Esophagus muscularis mucosa (tissue), 3 donors: ENCODE results near the gene CAMTA1.

Source experiments
- POLR2A ChIP-seq: fragments of 450-650 bp; IDR thresholded peaks from one replicate; pipeline ENCODE4 v1.6.1; 2017; ENCODE audit warnings: antibody characterized with exemption, moderate library complexity, mild to moderate bottlenecking, low read depth
- POLR2AphosphoS5 ChIP-seq, 2 donors: sonication (generic); formaldehyde crosslinking; IDR thresholded peaks; one replicate each; pipeline ENCODE4 v1.6.1; 2017; ENCODE audit warnings: antibody characterized with exemption in 2 of 2
- TF ChIP-seq, protein P1 (sequence below), 3 experiments: fragments of 200-600 bp in 2 of 3; fragments of 450-650 bp in 1 of 3; sonication (generic) in 2 of 3; IDR thresholded peaks; one replicate each; pipeline ENCODE4 v1.5.1; 2017 to 2019; ENCODE audit warnings: antibody characterized with exemption in 3 of 3, mild to moderate bottlenecking in 2 of 3, moderate library complexity in 1 of 3

DNA sequence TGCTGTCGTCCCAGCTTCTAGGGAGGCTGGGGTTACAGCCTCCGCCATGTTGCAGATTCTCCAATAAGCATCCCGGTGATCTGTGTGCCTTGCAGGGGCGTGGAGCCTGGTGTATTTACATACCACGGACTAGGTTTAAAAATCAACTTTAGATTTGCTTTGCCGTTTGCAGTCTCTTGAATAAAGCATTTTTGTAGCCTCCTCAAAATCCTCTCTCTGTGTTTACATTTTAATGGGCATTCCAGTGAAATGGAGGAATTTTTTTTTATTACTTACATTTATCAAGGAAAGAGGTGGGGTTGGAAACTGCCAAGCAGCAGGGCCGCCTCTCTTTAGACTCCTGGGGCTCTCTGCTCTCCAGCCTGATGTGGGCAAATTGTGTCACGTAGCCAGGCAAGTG, 548.4 kb downstream of the CAMTA1 start:
- TF ChIP-seq POLR2A (no peak), POLR2AphosphoS5 (IDR thresholded peaks at IDR 0.05) (no peak)
- TF ChIP-seq, protein P1, sequence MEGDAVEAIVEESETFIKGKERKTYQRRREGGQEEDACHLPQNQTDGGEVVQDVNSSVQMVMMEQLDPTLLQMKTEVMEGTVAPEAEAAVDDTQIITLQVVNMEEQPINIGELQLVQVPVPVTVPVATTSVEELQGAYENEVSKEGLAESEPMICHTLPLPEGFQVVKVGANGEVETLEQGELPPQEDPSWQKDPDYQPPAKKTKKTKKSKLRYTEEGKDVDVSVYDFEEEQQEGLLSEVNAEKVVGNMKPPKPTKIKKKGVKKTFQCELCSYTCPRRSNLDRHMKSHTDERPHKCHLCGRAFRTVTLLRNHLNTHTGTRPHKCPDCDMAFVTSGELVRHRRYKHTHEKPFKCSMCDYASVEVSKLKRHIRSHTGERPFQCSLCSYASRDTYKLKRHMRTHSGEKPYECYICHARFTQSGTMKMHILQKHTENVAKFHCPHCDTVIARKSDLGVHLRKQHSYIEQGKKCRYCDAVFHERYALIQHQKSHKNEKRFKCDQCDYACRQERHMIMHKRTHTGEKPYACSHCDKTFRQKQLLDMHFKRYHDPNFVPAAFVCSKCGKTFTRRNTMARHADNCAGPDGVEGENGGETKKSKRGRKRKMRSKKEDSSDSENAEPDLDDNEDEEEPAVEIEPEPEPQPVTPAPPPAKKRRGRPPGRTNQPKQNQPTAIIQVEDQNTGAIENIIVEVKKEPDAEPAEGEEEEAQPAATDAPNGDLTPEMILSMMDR (IDR thresholded peaks at IDR 0.05): no peak
